Neural progenitor cell (in vitro differentiated cells): ENCODE measurements around the gene AHCY.

Experiments used
- CTCF ChIP-seq: fragments of 200-600 bp; sonication (generic); IDR thresholded peaks from 2 replicates; pipeline ENCODE4 v1.5.1; 2017; ENCODE audit warnings: antibody characterized with exemption, mild to moderate bottlenecking
- EZH2 ChIP-seq: fragments of 200-600 bp; sonication (generic); IDR thresholded peaks from 2 replicates; pipeline ENCODE4 v1.6.1; 2017; ENCODE audit warnings: antibody characterized with exemption, mild to moderate bottlenecking, moderate library complexity
- EZH2phosphoT487 ChIP-seq: fragments of 200-600 bp; sonication (generic); IDR thresholded peaks from 2 replicates; pipeline ENCODE4 v1.6.1; 2017; ENCODE audit warnings: antibody characterized with exemption

- TF ChIP-seq CTCF (no peak), EZH2phosphoT487 (no peak), EZH2 (no peak)
Observed at GRCh38 chr20:34345402-34345736, 42.2 kb upstream of the AHCY start.
